ENCODE data around the gene ANTKMT. TPM values are rescaled to one million over a fixed set of nuclear protein-coding genes. Genes with fewer than 3 reads are reported as not detected.

Gene ANTKMT
- total and polyA plus RNA-seq, 2 of the 8 experiments (the other 6 are each of a cell fraction or from before 2014, with no cell fraction given): 26.5 to 26.6 TPM

DNA sequence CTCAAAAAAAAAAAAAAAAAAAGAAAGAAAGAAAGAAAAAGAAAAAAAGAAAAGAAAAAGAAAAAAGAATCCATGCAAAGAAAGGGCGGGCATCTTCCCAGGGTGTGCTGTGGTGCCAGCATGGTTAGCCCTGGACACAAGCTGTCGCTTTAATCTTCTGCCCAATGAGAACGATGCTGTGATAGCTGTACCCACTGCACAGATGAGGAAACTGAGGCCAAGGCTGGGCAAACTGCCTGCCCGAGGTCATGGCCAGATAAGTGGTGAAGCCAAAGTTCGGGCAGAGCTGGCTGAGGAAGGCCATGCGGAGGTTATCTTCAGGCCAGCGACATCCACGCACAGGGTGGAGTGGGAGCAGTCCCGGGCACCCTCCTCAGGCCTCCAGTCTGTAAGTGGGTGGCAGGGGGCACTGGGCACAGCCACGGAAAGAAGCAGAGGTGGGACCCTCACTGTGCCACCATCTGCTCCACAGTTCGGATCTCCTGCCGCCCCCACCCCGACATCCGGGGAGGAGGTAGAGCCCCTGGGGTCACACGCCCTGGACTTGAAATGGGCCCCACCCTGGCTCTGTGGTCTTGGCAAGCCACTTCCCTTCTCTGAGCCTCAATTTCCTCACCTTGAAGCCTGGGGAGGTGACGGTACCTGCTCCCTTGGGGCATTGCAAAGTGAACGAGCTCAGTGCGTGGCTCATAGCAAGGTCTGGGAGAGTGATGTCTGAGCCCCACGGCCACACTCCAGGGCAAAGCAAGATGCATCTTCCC is 21.9 kb upstream of the ANTKMT start:
- no peak overlapping the region for H4K5ac ChIP-seq (ENCODE audit: insufficient read length, low read depth, low read length)
- H3K27me3 ChIP-seq (replicated peaks in 1 of 4; ENCODE audit: control insufficient read depth in 3 of 4, extremely low read depth in 1 of 4, insufficient read depth in 3 of 4, low read length in 3 of 4): peaks cover 39 to 85% (median 76%) of the 10 kb centered on the region in 4 experiments
- ChIA-PET POLR2A (ENCODE audit: partially characterized antibody) (interaction anchor here (0.8 to 1.2 kb wide), 4 partner anchors 10 to 89 kb away, joined by 3 to 4 read pairs (median 3); partner anchors contain the start of genes RHBDL1, RPUSD1 and WDR24), CTCF (ENCODE audit: partially characterized antibody) (interaction anchor here (0.6 kb wide), 1 partner anchor 45 kb away, joined by 5 read pairs; no protein-coding TSS in a partner anchor)
- H2BK12ac ChIP-seq (ENCODE audit: low read depth, low read length): no peak overlapping the region
- H2BK15ac ChIP-seq (ENCODE audit: low read length): no peak overlapping the region
- FAIRE-seq: no peak
- no peak overlapping the region for H3K18ac ChIP-seq (ENCODE audit: extremely low read depth, low read length)
- no peak overlapping the region for H2BK5ac ChIP-seq (ENCODE audit: low read depth, low read length)
- no peak overlapping the region for H3K23ac ChIP-seq (ENCODE audit: insufficient read length)
- H2AK5ac ChIP-seq (ENCODE audit: low read depth, low read length): no peak overlapping the region
- WGBS, 2 experiments (ENCODE audit: extremely low coverage in 1 of 2, insufficient coverage in 1 of 2, insufficient read length in 1 of 2, insufficient replicate concordance in 2 of 2, low coverage in 1 of 2, low lambda C conversion rate in 2 of 2, missing lambda C conversion rate in 1 of 2): 85% methylated on average over 17 of the region's 19 CpGs; no CpG with 5 or more reads in 1 of the 2 experiments
- H2BK20ac ChIP-seq (ENCODE audit: low read length): no peak overlapping the region
- H3K4me2 ChIP-seq (ENCODE audit: insufficient read depth in 1 of 2, low read depth in 2 of 2, low read length in 2 of 2): no peak overlapping the region
- no peak overlapping the region for H3K4me3 ChIP-seq (ENCODE audit: extremely low read depth in 1 of 4, insufficient read depth in 2 of 4, low read depth in 3 of 4, low read length in 4 of 4)
- no peaks in the 10 kb centered on the region for H3K79me1 ChIP-seq (ENCODE audit: low read depth, low read length)
- H3K56ac ChIP-seq (replicated peaks; ENCODE audit: insufficient read length, low read depth, low read length): no peak overlapping the region
- no peak overlapping the region for H2AFZ ChIP-seq (ENCODE audit: low read length)
- no peak overlapping the region for H3K27ac ChIP-seq (ENCODE audit: low read depth, low read length)
- H3K14ac ChIP-seq (ENCODE audit: insufficient read length): no peak overlapping the region
- H3K23me2 ChIP-seq (ENCODE audit: low read depth, low read length): peaks cover 3% of the 10 kb centered on the region; the same call in 1 of the 2 replicates
- peaks cover 0 to 8% (median 7%) of the 10 kb centered on the region in 4 experiments; a peak in 4 of 7 replicates for H3K4me1 ChIP-seq (replicated peaks in 1 of 4; ENCODE audit: control insufficient read depth in 3 of 4, insufficient read depth in 4 of 4, low read length in 3 of 4)
- no peak overlapping the region for H2BK120ac ChIP-seq (replicated peaks; ENCODE audit: low read depth, low read length)
- no peak overlapping the region for H3K4ac ChIP-seq (replicated peaks; ENCODE audit: insufficient read length, low read depth, low read length)
- H4K91ac ChIP-seq (replicated peaks; ENCODE audit: insufficient read length, low read length): no peak overlapping the region
- H3K79me2 ChIP-seq (ENCODE audit: control insufficient read depth in 1 of 2, insufficient read depth in 2 of 2, low read length in 2 of 2): no peaks in the 10 kb centered on the region
- H3K9ac ChIP-seq (replicated peaks in 1 of 4; ENCODE audit: extremely low read depth in 1 of 4, low read depth in 3 of 4, low read length in 3 of 4): no peak overlapping the region
- no peaks in the 10 kb centered on the region for H3K9me3 ChIP-seq (ENCODE audit: insufficient read depth in 2 of 2, low read depth in 1 of 2, low read length in 1 of 2)
- H4K20me1 ChIP-seq (replicated peaks in 1 of 2; ENCODE audit: control insufficient read depth in 1 of 2, insufficient read depth in 2 of 2, low read length in 2 of 2): peaks cover 6 to 27% of the 10 kb centered on the region in 2 experiments
- H4K8ac ChIP-seq (ENCODE audit: extremely low read depth, insufficient read depth, low read length): peak overlapping the region; percentile 25; the same call in 1 of the 2 replicates
- DNase-seq (ENCODE audit: low read depth in 1 of 2, low spot score in 2 of 2): no peak
- H3K36me3 ChIP-seq (ENCODE audit: control insufficient read depth in 2 of 4, insufficient read depth in 4 of 4, low read length in 3 of 4): no peaks in the 10 kb centered on the region
- TF ChIP-seq RXRA (IDR thresholded peaks at IDR 0.05; ENCODE audit: insufficient read depth, low read depth, low read length): no peak
- no peak for TF ChIP-seq SAP30 (IDR thresholded peaks at IDR 0.05; ENCODE audit: insufficient read depth, insufficient replicate concordance, low read length)
- TF ChIP-seq, protein P1, sequence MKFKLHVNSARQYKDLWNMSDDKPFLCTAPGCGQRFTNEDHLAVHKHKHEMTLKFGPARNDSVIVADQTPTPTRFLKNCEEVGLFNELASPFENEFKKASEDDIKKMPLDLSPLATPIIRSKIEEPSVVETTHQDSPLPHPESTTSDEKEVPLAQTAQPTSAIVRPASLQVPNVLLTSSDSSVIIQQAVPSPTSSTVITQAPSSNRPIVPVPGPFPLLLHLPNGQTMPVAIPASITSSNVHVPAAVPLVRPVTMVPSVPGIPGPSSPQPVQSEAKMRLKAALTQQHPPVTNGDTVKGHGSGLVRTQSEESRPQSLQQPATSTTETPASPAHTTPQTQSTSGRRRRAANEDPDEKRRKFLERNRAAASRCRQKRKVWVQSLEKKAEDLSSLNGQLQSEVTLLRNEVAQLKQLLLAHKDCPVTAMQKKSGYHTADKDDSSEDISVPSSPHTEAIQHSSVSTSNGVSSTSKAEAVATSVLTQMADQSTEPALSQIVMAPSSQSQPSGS (IDR thresholded peaks at IDR 0.05; ENCODE audit: low read length): no peak
- no peak for TF ChIP-seq SIX5 (IDR thresholded peaks at IDR 0.05; ENCODE audit: low read depth, low read length)
- no peak for TF ChIP-seq HDAC2 (IDR thresholded peaks at IDR 0.05; ENCODE audit: borderline replicate concordance in 1 of 2, low read depth in 2 of 2, low read length in 2 of 2)
- TF ChIP-seq KDM1A (IDR thresholded peaks at IDR 0.05; ENCODE audit: borderline replicate concordance, low read length): no peak
- TF ChIP-seq CEBPB (IDR thresholded peaks at IDR 0.05; ENCODE audit: low read depth, low read length): no peak
- TF ChIP-seq GTF2F1 (IDR thresholded peaks at IDR 0.05; ENCODE audit: borderline replicate concordance, low read depth, low read length): no peak
- no peak for TF ChIP-seq CBX5 (IDR thresholded peaks at IDR 0.05; ENCODE audit: low read depth, low read length)
- TF ChIP-seq TAF1 (IDR thresholded peaks at IDR 0.05; ENCODE audit: low read depth, low read length): no peak
